IMR-90 (cell line): ENCODE measurements around the gene CARF. TPM values are rescaled to one million over a fixed set of nuclear protein-coding genes. Genes with fewer than 3 reads are reported as not detected.
"Not testable (repeated sequence)": the region's sequence is repeated elsewhere in the genome, so short reads cannot be mapped to it uniquely, and the experiment has no call there.

ENCODE experiments used
- ATAC-seq: fragments of 200-7000 bp; cut with Tn5 transposase; 2 replicates; pipeline ENCODE4 v1.9.1; 2020; ENCODE audit warnings: low read depth, mild to moderate bottlenecking, moderate library complexity
- BruUV-seq: library from RNA; stranded (reverse); fragments of 400-500 nt; replicated peaks from 2 replicates; lab custom pipeline; 2021; lab: Mats Ljungman, UMichigan
- CTCF ChIA-PET: fragments of 300-600 bp; formaldehyde crosslinking; extraction: SDS; loops from one replicate; lab custom pipeline; 2021; ENCODE audit warnings: antibody characterized with exemption; lab: Yijun Ruan, JAX
- POLR2A ChIA-PET: fragments of 300-600 bp; sonication (Branson Sonifier 250); formaldehyde crosslinking; loops from one replicate; lab custom pipeline; 2022; ENCODE audit warnings: antibody characterized with exemption; ENCODE audit not compliant: unreplicated experiment; lab: Charles Lee
- DNase-seq: peaks from one replicate; pipeline ENCODE4 v3.0.0; 2013
- H2AFZ ChIP-seq: replicated peaks from 2 replicates; pipeline ENCODE3; 2013; ENCODE audit warnings: low read length, mild to moderate bottlenecking; ENCODE audit not compliant: poor library complexity
- H2AK5ac ChIP-seq: 2 replicates; pipeline ENCODE4 v1.6.1; 2013; ENCODE audit warnings: low read depth, low read length, inconsistent platforms
- H2AK9ac ChIP-seq: replicated peaks from 2 replicates; pipeline ENCODE3; 2013; ENCODE audit warnings: mild to moderate bottlenecking, low read depth, low read length, moderate library complexity; ENCODE audit not compliant: poor library complexity
- H2BK120ac ChIP-seq: 2 replicates; pipeline ENCODE4 v1.6.1; 2013; ENCODE audit warnings: low read depth, low read length, inconsistent platforms
- H2BK15ac ChIP-seq: 3 replicates; pipeline ENCODE4 v1.6.1; 2013; ENCODE audit warnings: low read depth, low read length, inconsistent platforms
- H2BK20ac ChIP-seq: 2 replicates; pipeline ENCODE4 v1.6.1; 2013; ENCODE audit warnings: low read depth, mild to moderate bottlenecking, inconsistent platforms, low read length, moderate library complexity
- H2BK5ac ChIP-seq: 2 replicates; pipeline ENCODE4 v1.6.1; 2013; ENCODE audit warnings: mild to moderate bottlenecking, low read depth, low read length, inconsistent platforms; ENCODE audit not compliant: poor library complexity, severe bottlenecking
- H3K14ac ChIP-seq: replicated peaks from 2 replicates; pipeline ENCODE4 v1.6.1; 2013; ENCODE audit warnings: low read depth, low read length, inconsistent platforms
- H3K18ac ChIP-seq: 2 replicates; pipeline ENCODE4 v1.6.1; 2013; ENCODE audit warnings: low read depth, low read length, control low read depth
- H3K23ac ChIP-seq: 2 replicates; pipeline ENCODE4 v1.6.1; 2013; ENCODE audit warnings: low read depth, low read length, inconsistent platforms
- H3K27ac ChIP-seq: 2 replicates; pipeline ENCODE4 v1.5.1; 2013; ENCODE audit warnings: mild to moderate bottlenecking, control low read depth, low read length; ENCODE audit not compliant: insufficient read depth
- H3K27me3 ChIP-seq: 2 replicates; pipeline ENCODE4 v1.6.1; 2013; ENCODE audit warnings: low read length; ENCODE audit not compliant: control insufficient read depth, insufficient read depth
- H3K36me3 ChIP-seq: 2 replicates; pipeline ENCODE4 v1.6.1; 2013; ENCODE audit warnings: low read length, mixed read lengths; ENCODE audit not compliant: control insufficient read depth, insufficient read depth
- H3K4ac ChIP-seq: 2 replicates; pipeline ENCODE4 v1.6.1; 2013; ENCODE audit warnings: low read depth, low read length, inconsistent platforms
- H3K4me1 ChIP-seq: 2 replicates; pipeline ENCODE4 v1.6.1; 2013; ENCODE audit warnings: low read length, mixed read lengths; ENCODE audit not compliant: control insufficient read depth, insufficient read depth
- H3K4me2 ChIP-seq: 2 replicates; pipeline ENCODE4 v1.6.1; 2013; ENCODE audit warnings: low read depth, mild to moderate bottlenecking, control low read depth, low read length, moderate library complexity
- H3K4me3 ChIP-seq: 2 replicates; pipeline ENCODE4 v1.5.1; 2013; ENCODE audit warnings: low read depth, mild to moderate bottlenecking, control low read depth, low read length, moderate library complexity; ENCODE audit not compliant: insufficient read depth
- H3K56ac ChIP-seq: 2 replicates; pipeline ENCODE4 v1.6.1; 2013; ENCODE audit warnings: low read length, inconsistent platforms; ENCODE audit not compliant: insufficient read depth; ENCODE audit errors: extremely low read depth
- H3K79me1 ChIP-seq, 2 experiments: 2 replicates each; pipeline ENCODE4 v1.6.1; 2013; ENCODE audit warnings: low read length in 2 of 2, inconsistent platforms in 1 of 2, low read depth in 1 of 2
- H3K9ac ChIP-seq: 2 replicates; pipeline ENCODE4 v1.6.1; 2013; ENCODE audit warnings: low read depth, low read length, control low read depth
- H3K9me1 ChIP-seq: 2 replicates; pipeline ENCODE4 v1.6.1; 2013; ENCODE audit warnings: low read length, inconsistent platforms; ENCODE audit not compliant: insufficient read depth
- H3K9me3 ChIP-seq: 2 replicates; pipeline ENCODE4 v1.6.1; 2013; ENCODE audit warnings: low read length; ENCODE audit not compliant: control insufficient read depth, insufficient read depth
- H4K20me1 ChIP-seq: 2 replicates; pipeline ENCODE4 v1.6.1; 2013; ENCODE audit warnings: low read length, inconsistent platforms; ENCODE audit not compliant: insufficient read depth
- H4K5ac ChIP-seq: 2 replicates; pipeline ENCODE4 v1.6.1; 2013; ENCODE audit warnings: mild to moderate bottlenecking, low read depth, low read length, control low read depth
- H4K8ac ChIP-seq, 2 experiments: 2 replicates each; pipeline ENCODE4 v1.6.1; 2013; ENCODE audit warnings: low read depth in 2 of 2, low read length in 2 of 2, control low read depth in 1 of 2, inconsistent platforms in 1 of 2
- H4K91ac ChIP-seq: 2 replicates; pipeline ENCODE4 v1.6.1; 2013; ENCODE audit warnings: low read depth, low read length, inconsistent platforms; ENCODE audit not compliant: insufficient read depth
- WGBS, 2 experiments: methylation state at CpG; one replicate each; pipeline versions ENCODE4 v1.1.5 to v1.1.7; 2013; ENCODE audit warnings: missing lambda C conversion rate in 2 of 2; ENCODE audit not compliant: insufficient read length in 1 of 2; ENCODE audit errors: extremely low coverage in 2 of 2; 5-methylcytosine and 5-hydroxymethylcytosine counted together
- dilution Hi-C: fragments of 300-500 bp; cut with HindIII; formaldehyde crosslinking; loops from one replicate; pipeline ENCODE4 v1.14.3; 2018; ENCODE audit warnings: low sequenced_read_pairs; ENCODE audit not compliant: unreplicated experiment
- in situ Hi-C: fragments of 300-500 bp; cut with MboI; formaldehyde crosslinking; loops from 3 replicates; pipeline ENCODE4 v1.14.3; 2019; ENCODE audit warnings: low sequenced_read_pairs, inconsistent platforms, mixed read lengths
- intact Hi-C: fragments of 100-400 bp; cut with micrococcal nuclease; formaldehyde crosslinking; loops from 2 replicates; pipeline ENCODE4 v1.10.0; 2022
- polyA plus RNA-seq, 3 experiments: library from polyadenylated mRNA; depleted of rRNA; stranded (reverse); fragments of >200 nt; gene quantifications; 2 replicates each; pipeline ENCODE4 v1.2.3, GENCODE V29; 2012; ENCODE audit warnings: low replicate concordance in 1 of 3
- total RNA-seq: library from RNA; depleted of rRNA; stranded (reverse); fragments of >200 nt; gene quantifications from 2 replicates; pipeline ENCODE4 v1.2.3, GENCODE V29; 2012

The CARF gene
- total and polyA plus RNA-seq, 2 of the 4 experiments (the other 2 are of a cell fraction), result 2.4 to 5.6 TPM

GRCh38 chr2:202969404-202969803, 57.3 kb downstream of the CARF start:
- H2BK5ac ChIP-seq, H2BK120ac ChIP-seq, H2BK15ac ChIP-seq, H3K4me3 ChIP-seq, H4K20me1 ChIP-seq, dilution Hi-C loops, intact Hi-C loops, H3K36me3 ChIP-seq, H2AK9ac ChIP-seq, H3K14ac ChIP-seq, H3K27ac ChIP-seq, H3K27me3 ChIP-seq, H3K23ac ChIP-seq, H3K9me1 ChIP-seq, CTCF ChIA-PET, BruUV-seq, H2BK20ac ChIP-seq, H4K91ac ChIP-seq, DNase-seq, H3K4me1 ChIP-seq, H3K4ac ChIP-seq, H3K9me3 ChIP-seq, H3K4me2 ChIP-seq, H4K5ac ChIP-seq, H4K8ac ChIP-seq, H3K18ac ChIP-seq, POLR2A ChIA-PET, H2AK5ac ChIP-seq, in situ Hi-C loops, H2AFZ ChIP-seq, ATAC-seq, H3K79me1 ChIP-seq, H3K56ac ChIP-seq, H3K9ac ChIP-seq: not testable (repeated sequence)
- WGBS, 2 experiments, result no CpG with 5 or more reads among the region's 2 CpGs
